H1 (cell line): ENCODE results near the gene KCNQ1. TPM values are rescaled to one million over a fixed set of nuclear protein-coding genes. Genes with fewer than 3 reads are reported as not detected.

Source experiments
- ASH2L ChIP-seq: fragments of 200-600, 300-600 bp; sonication (generic); IDR thresholded peaks from one replicate; pipeline ENCODE4 v1.7.1; 2017; ENCODE audit warnings: low read length
- BACH1 ChIP-seq: IDR thresholded peaks from 2 replicates; pipeline ENCODE4 v1.6.1; 2012; ENCODE audit warnings: low read length, improper control_type of control experiment
- BRCA1 ChIP-seq: IDR thresholded peaks from 2 replicates; pipeline ENCODE4 v1.6.1; 2012; ENCODE audit warnings: low read depth, low read length, improper control_type of control experiment
- CBX5 ChIP-seq: fragments of 300-800, 300-1000 bp; sonication (generic); IDR thresholded peaks from 2 replicates; pipeline ENCODE4 v1.7.1; 2016; ENCODE audit warnings: antibody characterized with exemption, low read length, low read depth
- CBX8 ChIP-seq: fragments of 300-800, 300-1000 bp; sonication (generic); IDR thresholded peaks from 2 replicates; pipeline ENCODE4 v1.7.1; 2016; ENCODE audit warnings: low read depth, low read length, borderline replicate concordance
- EZH2 ChIP-seq: fragments of 200-600 bp; sonication (generic); IDR thresholded peaks from 2 replicates; pipeline ENCODE4 v1.7.1; 2012; ENCODE audit warnings: low read depth, mild to moderate bottlenecking, moderate library complexity, low read length, inconsistent platforms; ENCODE audit not compliant: severe bottlenecking
- FOSL1 ChIP-seq: IDR thresholded peaks from 2 replicates; pipeline ENCODE4 v1.6.1; 2011; ENCODE audit warnings: mild to moderate bottlenecking, low read depth, low read length, moderate library complexity; ENCODE audit not compliant: insufficient read depth
- GABPA ChIP-seq: IDR thresholded peaks from 2 replicates; pipeline ENCODE4 v1.6.1; 2011; ENCODE audit warnings: mild to moderate bottlenecking, low read length, moderate library complexity, borderline replicate concordance; ENCODE audit not compliant: insufficient read depth
- GTF2F1 ChIP-seq: IDR thresholded peaks from 2 replicates; pipeline ENCODE4 v1.6.1; 2012; ENCODE audit warnings: low read depth, low read length, improper control_type of control experiment, borderline replicate concordance
- JUND ChIP-seq: IDR thresholded peaks from 2 replicates; pipeline ENCODE4 v1.6.1; 2011; ENCODE audit warnings: mild to moderate bottlenecking, improper control_type of control experiment, low read length
- KDM1A ChIP-seq: fragments of 200-600, 300-600 bp; sonication (generic); IDR thresholded peaks from 2 replicates; pipeline ENCODE4 v1.7.1; 2016; ENCODE audit warnings: mild to moderate bottlenecking, low read length, borderline replicate concordance
- KDM5A ChIP-seq: fragments of 200-600 bp; IDR thresholded peaks from 2 replicates; pipeline ENCODE4 v1.7.1; 2012; ENCODE audit warnings: mild to moderate bottlenecking, low read length, inconsistent platforms, mixed read lengths
- MAX ChIP-seq: IDR thresholded peaks from 2 replicates; pipeline ENCODE4 v1.6.1; 2012; ENCODE audit warnings: inconsistent platforms
- NANOG ChIP-seq: IDR thresholded peaks from 2 replicates; pipeline ENCODE4 v1.6.1; 2011; ENCODE audit warnings: low read length, low read depth, mild to moderate bottlenecking, inconsistent platforms; ENCODE audit not compliant: insufficient read depth, poor library complexity, severe bottlenecking
- NRF1 ChIP-seq: IDR thresholded peaks from 2 replicates; pipeline ENCODE4 v1.6.1; 2011; ENCODE audit warnings: mild to moderate bottlenecking, low read depth, low read length, improper control_type of control experiment
- POLR2AphosphoS5 ChIP-seq: IDR thresholded peaks from 2 replicates; pipeline ENCODE4 v1.6.1; 2011; ENCODE audit warnings: low read depth, low read length
- POU5F1 ChIP-seq: IDR thresholded peaks from 2 replicates; pipeline ENCODE4 v1.6.1; 2011; ENCODE audit warnings: low read depth, mild to moderate bottlenecking, low read length, moderate library complexity
- RAD21 ChIP-seq, 2 experiments: IDR thresholded peaks in 1 of 2; conservative IDR thresholded peaks in 1 of 2; 2 replicates each; pipeline ENCODE4 v1.6.1; 2011; ENCODE audit warnings: low read depth in 2 of 2, low read length in 2 of 2, improper control_type of control experiment in 1 of 2, inconsistent platforms in 1 of 2, mild to moderate bottlenecking in 1 of 2, moderate library complexity in 1 of 2
- SIN3A ChIP-seq, 2 experiments: IDR thresholded peaks in 1 of 2; conservative IDR thresholded peaks in 1 of 2; 2 replicates each; pipeline ENCODE4 v1.6.1; 2011 to 2012; ENCODE audit warnings: low read length in 2 of 2, improper control_type of control experiment in 1 of 2, low read depth in 1 of 2, mild to moderate bottlenecking in 1 of 2
- SIRT6 ChIP-seq: IDR thresholded peaks from one replicate; pipeline ENCODE4 v1.7.1; 2012; ENCODE audit warnings: low read length, inconsistent platforms
- SIX5 ChIP-seq: IDR thresholded peaks from 2 replicates; pipeline ENCODE4 v1.6.1; 2011; ENCODE audit warnings: mild to moderate bottlenecking, low read depth, low read length
- SRF ChIP-seq: IDR thresholded peaks from 2 replicates; pipeline ENCODE4 v1.6.1; 2011; ENCODE audit warnings: mild to moderate bottlenecking, low read depth, low read length, moderate library complexity
- TAF1 ChIP-seq: IDR thresholded peaks from 2 replicates; pipeline ENCODE4 v1.6.1; 2011; ENCODE audit warnings: mild to moderate bottlenecking, low read depth, low read length
- TBP ChIP-seq: IDR thresholded peaks from 2 replicates; pipeline ENCODE4 v1.6.1; 2011; ENCODE audit warnings: low read depth, low read length, improper control_type of control experiment
- TCF12 ChIP-seq: IDR thresholded peaks from 2 replicates; pipeline ENCODE4 v1.6.1; 2011; ENCODE audit warnings: low read depth, mild to moderate bottlenecking, low read length
- polyA plus RNA-seq, 7 experiments: library from polyadenylated mRNA; depleted of rRNA in 3 of 7; stranded (reverse) in 5 of 7; unstranded in 2 of 7; fragments of >200 nt in 5 of 7; fragments of 200-250 nt in 2 of 7; gene quantifications; 1 replicate in 5 of 7; 2 replicates in 1 of 7; 4 replicates in 1 of 7; pipeline versions ENCODE4 v1.2.1 to v1.2.3, GENCODE V29; 2011 to 2013; ENCODE audit warnings: missing spikeins in 2 of 7, mixed read lengths in 2 of 7
- total RNA-seq: library from RNA; stranded (reverse); fragmentation: NEBNext Ultra II Directional; extraction: Animal tissue kit (Norgen Biotek cat#: 25700); gene quantifications from 2 replicates; pipeline ENCODE4 v1.2.1, GENCODE V29; 2021

Gene KCNQ1
- total and polyA plus RNA-seq, 2 of the 8 experiments (the other 6 are each of a cell fraction or from before 2014, with no cell fraction given) = 1.9 to 2.0 TPM

GRCh38 chr11:2400069-2400761 lies 44.6 kb upstream of the KCNQ1 start, which contains the start of gene TSSC4 (continued):
- TF ChIP-seq SRF (0 out of 2 replicates have a peak, but pooled peaks have one; percentile 0), TAF1 (peak; percentile 49; the same call in 1 of the 2 replicates), KDM5A (no peak), CBX8 (no peak), GABPA (peak; percentile 98), ASH2L (peak; percentile 33), EZH2 (no peak), JUND (peak; percentile 78), POLR2AphosphoS5 (peak; percentile 64; the same call in 1 of the 2 replicates), NRF1 (peak; percentile 92), BRCA1 (0 out of 2 replicates have a peak, but pooled peaks have one; percentile 10), FOSL1 (no peak), SIRT6 (no peak), MAX (peak; percentile 76), CBX5 (no peak), RAD21 (IDR thresholded peaks at IDR 0.05 in 1 of 2, conservative IDR thresholded peaks at IDR 0.05 in 1 of 2; ENCODE audit: low read depth in 2 of 2, low read length in 2 of 2) (peak; percentile 74 to 76), KDM1A (no peak), POU5F1 (no peak), SIX5 (peak; percentile 95), NANOG (no peak), BACH1 (no peak), GTF2F1 (peak; percentile 84; the same call in 1 of the 2 replicates), SIN3A (conservative IDR thresholded peaks at IDR 0.05 in 1 of 2, IDR thresholded peaks at IDR 0.05 in 1 of 2; ENCODE audit: low read depth in 1 of 2, low read length in 2 of 2) (peak; percentile 46 to 64; a peak in 2 of 4 replicates), TCF12 (0 out of 2 replicates have a peak, but pooled peaks have one; percentile 21), TBP (peak; percentile 41)
